GM12892 (cell line): ENCODE measurements around the gene HDAC4.

ENCODE experiments used
- POLR2A ChIP-seq: IDR thresholded peaks from 2 replicates; pipeline ENCODE4 v1.6.1; 2011; ENCODE audit warnings: low read depth, low read length, control low read depth
- POLR2AphosphoS5 ChIP-seq: IDR thresholded peaks from 2 replicates; pipeline ENCODE4 v1.6.1; 2011; ENCODE audit warnings: low read depth, low read length, control low read depth

DNA sequence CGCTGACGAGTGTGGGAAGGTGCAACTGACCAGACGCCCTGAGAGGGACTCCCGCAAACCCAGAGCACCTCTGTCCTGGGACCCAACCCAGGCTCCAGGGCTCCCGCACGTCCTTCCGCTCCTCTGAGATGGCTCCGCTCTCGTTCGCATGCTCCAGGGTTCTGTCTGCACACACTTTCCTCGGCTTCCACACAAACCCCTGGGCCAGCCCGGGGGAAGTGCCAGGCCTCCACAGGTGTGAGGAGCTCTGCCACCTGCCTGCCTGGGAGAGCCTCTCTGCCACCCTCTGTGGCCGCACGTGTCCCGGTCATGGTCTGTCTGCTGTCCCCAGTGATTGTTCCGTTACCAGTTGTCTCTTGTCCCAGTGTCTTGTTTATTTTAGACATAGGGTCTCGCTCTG is 222.9 kb downstream of the HDAC4 start:
- no peak for TF ChIP-seq POLR2AphosphoS5
- TF ChIP-seq POLR2A = no peak
